Measurements from ENCODE around the gene AFF4.
A peak's percentile ranks its signal among the peaks of the same experiment; 100 is the strongest.
"Not testable (repeated sequence)": the region's sequence is repeated elsewhere in the genome, so short reads cannot be mapped to it uniquely, and the experiment has no call there.

AFF4 gene

DNA sequence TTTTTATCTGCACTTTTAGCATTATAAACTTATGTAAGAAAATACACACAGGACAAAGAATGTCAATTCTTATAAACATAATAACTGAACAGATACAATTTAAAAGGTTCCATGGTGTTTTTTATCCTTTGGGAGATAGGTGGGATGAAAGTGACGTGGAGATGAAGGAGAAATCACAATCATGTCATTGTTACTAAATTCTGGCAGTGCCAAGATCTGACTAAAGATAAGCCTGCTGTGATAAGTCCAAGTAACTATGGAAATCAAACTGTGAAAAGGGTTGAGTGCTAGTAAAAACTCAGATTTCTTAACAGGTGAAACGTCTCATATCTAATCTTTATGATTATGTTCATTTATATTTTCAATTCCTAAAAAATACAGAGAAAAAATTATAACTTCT lies 78.9 kb downstream of the AFF4 start:
- no peak for DNase-seq

DNA sequence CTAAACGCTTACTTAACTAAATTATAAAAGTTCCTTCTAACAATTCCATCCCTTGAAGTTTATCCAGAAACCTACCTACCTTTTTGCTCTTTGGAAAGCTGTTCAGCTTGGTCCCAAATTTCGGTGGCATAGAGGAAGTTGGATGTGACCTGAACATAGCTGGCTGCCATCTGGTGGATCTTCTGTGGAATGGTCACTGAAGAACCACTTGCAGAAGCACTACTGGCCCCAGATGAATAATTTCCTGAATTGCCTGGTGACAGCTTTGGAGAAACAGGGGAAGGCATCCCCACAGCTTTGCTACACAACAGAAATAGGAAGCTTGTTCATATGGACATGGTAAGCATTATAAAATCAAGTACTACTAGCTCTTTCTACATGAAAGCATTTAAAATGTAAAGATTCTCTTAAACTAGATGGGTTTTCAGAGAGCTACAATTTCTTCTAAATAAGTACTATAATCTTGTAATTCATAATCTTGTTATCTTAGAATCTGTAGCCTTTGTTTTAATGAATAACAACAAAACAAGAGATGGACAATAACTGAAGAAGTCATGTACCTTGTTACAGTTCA lies 80.1 kb downstream of the AFF4 start:
- DNase-seq, result no peak

DNA sequence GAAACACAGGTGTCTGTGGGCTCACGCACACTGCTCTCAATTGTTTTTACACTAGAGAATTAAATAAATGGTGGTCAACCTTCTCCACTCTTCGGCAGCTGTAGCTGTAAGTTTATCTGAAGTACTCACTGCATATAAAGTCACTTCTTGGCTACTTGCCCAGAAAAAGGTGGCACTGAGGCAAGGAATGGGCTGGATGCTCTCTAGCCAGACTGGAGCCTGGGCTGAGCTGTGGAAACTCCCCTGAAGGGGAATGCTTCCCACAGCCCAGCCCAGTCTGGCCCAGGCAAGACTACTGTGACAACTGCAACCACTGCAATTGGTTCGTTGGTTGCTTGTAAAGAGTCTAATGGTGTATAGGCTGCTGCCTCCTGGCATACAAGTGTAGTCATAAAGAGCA lies 85.5 kb downstream of the AFF4 start:
- no peak for DNase-seq

DNA sequence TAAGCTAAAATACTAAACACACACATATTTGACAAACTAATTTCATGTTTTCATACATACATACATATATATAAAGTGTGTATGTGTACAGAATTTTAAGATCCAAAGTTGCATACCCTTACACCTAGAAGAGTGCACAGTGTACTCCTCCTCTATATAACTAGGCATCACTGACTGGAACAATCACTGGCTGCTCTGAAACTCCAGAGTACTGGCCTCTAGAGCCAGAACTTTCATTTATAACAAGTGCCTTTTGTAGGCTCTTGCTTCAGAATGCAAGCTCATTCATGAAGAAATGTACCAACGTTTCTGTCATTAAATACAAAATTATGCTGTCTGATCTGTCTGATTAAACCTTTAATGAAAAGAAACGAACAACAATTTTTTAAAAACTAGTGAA lies 86.0 kb downstream of the AFF4 start:
- no peak for DNase-seq

DNA sequence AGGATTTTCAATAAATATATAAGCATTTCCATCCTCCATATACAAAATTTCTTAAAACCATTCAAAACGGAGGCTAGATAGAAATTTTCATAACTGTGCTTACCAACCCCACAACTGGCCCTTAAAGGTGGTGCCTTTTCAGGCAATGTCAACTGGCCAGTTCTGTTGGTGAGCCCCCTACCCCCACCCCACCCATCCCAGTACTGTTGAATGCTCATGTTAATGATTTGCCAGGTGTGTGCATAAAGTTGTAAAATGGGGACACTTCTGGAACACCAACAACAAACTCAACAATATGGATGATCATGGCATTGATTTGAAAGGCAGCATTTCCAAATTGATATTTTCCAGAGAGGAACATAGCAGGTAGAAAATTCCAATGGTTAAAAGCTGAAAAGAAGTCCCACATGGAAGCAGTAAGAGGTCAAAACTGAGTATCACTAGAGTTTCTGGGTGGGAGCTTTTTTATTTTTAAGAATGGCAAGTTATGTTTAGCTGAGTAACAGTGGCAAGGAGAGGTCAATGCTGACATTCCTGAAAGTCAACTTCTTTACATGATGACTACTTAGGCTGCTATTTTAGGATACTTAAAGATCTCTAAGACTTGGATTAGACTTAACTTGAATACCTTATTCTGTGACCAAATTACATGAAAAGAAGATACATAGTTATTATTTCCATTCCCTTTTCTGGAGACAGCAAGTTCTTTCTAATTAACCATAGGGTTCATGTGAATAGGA lies 87.2 kb downstream of the AFF4 start:
- no peak for DNase-seq

DNA sequence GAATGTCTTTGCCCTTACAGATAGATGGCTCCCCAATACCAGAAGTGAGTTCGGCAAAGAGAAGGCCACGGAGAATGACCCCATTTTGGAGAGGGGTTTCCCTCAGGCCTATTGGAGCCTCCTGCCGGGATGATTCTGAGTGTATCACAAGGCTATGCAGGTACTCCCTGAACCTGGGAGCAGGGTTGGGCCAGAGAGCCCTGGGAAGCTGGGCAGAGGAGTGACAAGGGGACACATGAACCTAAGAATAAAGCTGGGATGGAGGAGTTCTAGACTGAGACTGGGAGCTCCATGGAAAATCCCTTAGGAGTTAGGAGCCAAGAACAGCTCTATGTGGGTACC lies 89.5 kb downstream of the AFF4 start:
- no peak for DNase-seq

DNA sequence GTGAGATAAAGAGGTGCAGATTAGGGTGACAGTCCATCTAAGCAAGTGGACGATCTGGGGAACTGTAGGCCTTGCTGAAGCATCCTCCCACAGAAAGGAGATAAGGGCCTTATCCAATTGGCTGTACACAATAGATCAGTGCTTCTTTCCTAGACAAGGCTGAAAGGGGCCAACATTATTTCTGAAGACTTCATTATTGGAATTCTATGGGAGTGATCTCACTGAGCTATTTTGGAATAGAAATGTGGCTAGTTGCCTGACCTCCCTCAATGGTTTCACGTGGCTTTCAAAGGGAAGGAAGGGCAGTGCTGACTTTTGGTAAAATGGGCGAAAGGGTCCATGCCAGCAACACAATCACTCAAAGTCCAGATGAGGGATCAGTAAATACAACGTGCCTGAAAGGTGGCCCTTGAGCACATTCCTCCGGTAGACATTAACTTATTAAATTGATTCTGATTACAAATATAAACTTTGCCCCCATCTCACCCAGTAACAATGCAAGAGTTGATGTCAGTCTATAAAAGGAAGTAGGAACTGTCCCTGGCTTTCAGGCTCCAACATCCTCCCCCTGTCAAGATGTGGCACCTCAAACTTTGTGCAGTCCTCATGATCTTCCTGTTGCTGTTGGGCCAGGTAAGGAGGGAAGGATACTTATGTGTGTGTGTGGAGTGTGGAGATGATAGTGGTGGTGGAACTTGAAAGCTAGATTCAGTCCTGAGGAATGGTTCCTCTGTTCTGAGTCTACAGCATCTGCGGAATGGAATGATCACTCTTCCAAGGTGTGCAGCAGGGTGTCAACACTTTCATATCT lies 90.1 kb downstream of the AFF4 start, which contains the start of gene LEAP2:
Gene LEAP2, plus strand, starts transcription at position 550 of the 811 bp plus-strand sequence. Its CDS starts 27 bp downstream, at position 577.
- no peak for DNase-seq

DNA sequence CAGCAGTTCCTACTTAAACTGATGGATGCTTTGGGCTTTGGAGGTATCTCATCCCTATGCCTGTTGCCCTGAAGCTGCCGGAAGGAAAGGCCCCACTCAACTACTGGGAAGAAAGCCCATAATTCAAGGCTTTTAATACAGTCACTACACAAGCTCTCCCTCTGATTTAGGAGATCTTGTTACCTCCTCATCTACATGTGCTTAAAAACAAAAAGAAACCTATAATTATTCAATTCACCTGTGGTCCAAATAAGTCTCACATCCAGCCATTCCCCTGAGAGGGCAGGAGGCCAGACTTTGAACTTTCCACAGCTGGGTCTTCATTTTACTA lies 90.7 kb downstream of the AFF4 start:
- DNase-seq, result no peak

DNA sequence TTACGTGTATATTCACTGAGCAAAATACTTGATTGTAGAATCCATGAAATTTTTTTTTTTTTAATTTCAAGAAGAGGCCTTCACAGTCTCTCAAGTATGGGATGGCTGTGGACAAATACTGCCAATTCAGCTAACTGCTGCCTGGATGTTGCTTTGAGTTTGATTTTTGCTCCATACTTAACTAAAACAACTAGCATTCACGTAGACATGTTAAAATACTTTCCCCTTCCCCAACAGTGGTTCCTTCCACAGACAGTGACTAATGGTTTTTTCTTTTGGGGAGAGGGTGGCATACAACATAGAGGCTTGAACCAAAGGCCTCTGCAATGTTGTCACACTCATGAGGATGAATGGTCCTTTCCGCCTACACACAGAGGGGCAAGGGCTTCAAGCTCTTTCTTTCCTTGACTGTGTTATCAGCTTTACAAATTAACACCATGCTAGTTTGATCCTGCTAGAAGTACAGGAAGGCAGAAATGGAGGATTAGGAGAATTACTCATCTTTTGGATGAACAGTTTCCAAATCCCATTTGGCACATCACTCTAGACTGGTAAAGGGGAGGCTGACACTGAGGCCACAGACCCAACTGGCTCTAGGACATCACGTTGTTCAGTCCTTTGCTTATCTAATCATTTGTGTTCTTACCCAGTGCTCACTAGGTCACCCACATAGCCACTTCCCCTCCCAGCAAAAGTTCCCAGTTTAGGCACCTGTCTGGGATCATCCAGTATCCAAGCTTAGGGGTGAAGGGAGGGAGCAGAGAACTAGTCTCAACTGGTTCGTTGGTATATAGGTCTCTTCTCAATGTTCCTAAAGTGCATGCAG lies 91.8 kb downstream of the AFF4 start:
- DNase-seq, result no peak

DNA sequence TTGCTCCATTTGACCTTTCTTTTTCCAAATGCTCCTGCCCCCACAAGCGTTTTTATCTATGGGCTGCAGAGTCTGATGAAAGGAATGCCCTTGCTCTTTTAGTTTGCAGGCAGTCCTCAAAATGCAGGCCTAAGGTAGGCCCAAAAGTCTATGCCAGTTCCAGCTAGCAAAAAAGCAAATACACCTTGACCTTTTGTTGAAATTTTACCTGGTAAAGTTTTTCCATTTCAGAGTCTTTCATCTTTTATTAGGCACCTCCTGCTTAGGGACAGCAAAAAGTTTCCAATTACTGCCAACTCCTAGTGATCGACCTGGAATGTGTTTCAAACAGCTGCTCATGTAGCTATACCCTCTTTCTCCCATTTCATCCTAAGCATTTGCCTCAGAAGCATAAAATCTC lies 92.6 kb downstream of the AFF4 start:
- no peak for DNase-seq

DNA sequence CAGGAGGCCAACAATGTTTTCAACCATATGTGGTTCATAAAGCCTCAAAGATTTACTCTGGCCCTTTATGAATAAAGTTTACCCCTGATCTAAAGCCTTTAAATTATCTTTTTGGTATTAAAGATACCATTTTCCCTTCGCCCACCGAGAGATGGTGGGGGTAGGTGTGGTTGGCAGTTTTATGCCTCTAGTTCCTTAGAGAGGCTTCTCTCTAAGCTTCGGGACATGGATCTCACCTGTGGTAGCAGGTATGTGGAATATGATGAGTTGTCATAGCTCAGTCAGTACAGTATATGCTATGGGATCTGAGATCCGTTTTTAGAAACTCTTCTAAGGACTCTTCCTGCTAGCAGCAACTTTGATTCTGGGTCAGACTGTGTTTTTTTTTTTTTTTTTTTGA lies 94.7 kb downstream of the AFF4 start:
- DNase-seq, result no peak

DNA sequence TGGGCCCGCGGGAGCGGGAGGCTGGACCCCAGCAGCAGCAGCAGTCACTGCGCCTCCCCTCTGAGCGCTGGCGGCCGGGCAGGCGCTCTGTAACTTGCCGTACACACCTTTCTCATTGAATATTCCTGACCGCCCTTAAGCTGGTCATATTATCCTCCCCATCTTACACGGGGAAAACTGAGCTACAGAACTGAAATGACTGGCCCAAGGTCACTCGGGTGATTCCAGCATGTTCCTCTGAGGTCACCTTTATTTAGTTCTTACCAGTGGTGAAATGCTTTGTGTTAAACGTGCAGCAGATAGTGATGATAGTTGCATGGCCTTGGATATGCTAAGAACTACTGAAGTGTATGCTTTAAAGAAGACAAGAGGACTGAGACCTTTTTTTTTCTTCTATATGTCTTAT lies 96.4 kb downstream of the AFF4 start:
- no peak for DNase-seq

DNA sequence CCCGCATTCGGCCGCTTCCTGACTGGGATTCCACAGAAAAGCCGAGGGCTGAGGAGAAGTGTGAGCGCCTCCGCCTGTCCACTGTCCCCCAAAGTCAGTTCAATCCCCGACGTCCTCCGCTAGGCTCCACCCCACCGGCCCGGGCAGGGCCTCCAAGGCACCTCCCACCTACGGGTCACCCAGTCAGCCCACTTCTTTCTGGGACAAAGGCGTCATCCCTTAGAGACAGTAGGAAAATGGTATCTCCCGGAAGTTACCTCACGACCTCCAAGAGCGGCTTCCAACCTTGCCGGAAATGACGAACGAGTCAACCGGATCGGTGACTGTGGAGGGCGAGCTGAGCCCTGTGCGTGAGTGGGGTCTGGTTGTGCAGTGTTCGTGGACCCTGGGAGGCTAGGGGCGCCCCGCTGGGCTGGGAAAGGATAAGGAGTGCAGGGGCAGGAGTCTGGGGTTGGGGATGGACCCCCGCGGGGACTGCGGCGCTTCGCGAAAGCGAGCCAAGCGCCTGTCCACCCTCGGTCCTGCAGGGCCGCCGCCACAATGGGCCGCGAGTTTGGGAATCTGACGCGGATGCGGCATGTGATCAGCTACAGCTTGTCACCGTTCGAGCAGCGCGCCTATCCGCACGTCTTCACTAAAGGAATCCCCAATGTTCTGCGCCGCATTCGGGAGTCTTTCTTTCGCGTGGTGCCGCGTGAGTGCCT lies 96.9 kb downstream of the AFF4 start, which contains the start of the genes GDF9 and UQCRQ:
Gene GDF9, minus strand, starts transcription at position 128 of the 704 bp plus-strand sequence. CDS start 1,936 bp downstream, outside the sequence.
Gene UQCRQ, plus strand, starts transcription at position 301 of the 704 bp plus-strand sequence. Its CDS starts 240 bp downstream, at position 541.
- DNase-seq, result peak; percentile 90

DNA sequence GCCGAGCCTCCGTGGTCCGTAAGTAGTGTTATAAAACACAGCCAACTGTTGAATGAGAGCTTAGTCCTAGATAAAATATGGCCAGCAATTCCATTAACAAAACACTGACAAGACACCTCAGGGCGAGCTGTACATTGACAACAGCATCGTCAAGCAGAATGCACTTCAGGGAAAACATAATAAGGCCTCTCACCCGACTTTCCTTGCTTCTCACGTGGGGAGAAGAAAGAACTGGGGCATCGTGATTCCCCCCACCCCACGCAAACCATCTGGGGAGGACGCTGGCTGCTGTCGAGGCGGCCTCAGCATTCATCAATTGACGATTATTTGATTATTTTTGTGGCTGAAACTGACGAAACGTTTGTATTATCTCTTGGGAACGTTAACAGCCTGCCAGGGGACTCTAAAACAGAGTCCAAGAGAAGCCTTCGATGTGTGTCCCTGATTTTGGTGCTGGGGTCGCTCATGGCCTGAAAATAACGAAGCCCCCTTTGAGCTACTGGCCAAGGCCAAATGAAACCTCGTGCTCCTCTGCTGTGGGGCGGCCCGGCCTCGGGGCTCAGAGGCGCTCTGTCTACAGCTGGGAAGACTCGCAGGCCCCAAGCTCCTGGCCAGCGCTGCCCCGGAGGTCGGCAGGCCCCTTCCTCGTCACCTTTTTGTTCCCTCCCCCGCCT lies 97.6 kb downstream of the AFF4 start:
- no peak for DNase-seq

DNA sequence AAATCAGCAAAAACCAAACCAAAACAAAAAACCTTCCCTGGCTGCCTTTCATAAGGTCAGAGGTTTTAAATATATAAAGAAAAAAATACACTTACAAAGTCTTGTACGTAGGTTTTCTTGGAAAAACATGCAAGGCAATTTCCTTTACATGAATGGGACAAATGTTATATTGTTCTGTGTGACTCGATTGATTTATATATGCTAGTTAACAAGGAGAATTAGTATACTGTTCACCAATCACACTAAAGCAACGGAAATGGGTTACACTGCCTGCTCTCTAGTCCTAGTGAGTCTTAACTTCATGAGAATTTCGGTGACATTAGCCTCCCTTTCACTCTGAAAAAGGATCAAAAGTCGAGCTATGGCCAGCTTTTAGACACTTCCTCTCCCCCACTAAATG lies 102.7 kb downstream of the AFF4 start:
- no peak for DNase-seq

DNA sequence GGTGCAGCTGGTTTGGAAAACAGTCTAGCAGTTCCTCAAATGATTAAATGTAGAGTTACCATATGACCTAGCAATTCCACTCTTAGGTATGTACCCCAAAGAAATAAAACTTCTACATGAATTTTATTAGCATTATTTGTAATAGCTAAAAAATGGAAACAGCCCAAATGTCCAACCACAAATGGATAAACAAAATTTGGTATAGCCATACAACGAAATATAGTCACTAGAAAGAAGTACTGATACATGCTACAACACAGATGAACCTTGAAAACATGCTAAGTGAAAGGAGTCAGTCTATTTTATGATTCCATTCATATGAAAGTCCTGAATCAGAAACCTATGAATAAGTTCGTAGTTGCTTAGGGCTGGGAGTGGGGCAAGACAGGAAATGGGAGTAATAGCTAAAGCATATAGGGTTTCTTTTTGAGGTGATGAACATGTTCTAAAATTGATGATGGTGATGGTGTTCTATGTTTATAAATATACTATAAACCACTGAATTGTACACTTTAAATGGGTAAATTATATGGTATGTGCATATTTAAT lies 103.5 kb downstream of the AFF4 start:
- DNase-seq, result no peak

DNA sequence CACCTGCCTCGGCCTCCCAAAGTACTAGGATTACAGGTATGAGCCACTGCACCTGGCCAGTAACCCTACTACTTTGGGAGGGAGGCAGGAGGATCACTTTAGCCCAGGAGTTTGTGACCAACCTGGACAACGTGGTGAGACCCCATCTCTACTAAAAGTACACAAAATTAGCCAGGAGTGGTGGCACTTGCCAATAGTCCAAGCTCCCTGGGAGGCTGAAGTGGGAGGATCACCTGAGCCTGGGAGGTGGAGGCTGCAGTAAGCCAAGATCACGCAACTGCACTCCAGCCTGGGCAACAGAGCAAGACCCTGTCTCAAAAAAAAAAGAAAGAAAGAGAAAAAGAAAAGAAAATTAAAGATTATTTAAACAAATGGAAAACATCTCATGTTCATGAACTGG lies 107.4 kb downstream of the AFF4 start:
- no peak for DNase-seq

DNA sequence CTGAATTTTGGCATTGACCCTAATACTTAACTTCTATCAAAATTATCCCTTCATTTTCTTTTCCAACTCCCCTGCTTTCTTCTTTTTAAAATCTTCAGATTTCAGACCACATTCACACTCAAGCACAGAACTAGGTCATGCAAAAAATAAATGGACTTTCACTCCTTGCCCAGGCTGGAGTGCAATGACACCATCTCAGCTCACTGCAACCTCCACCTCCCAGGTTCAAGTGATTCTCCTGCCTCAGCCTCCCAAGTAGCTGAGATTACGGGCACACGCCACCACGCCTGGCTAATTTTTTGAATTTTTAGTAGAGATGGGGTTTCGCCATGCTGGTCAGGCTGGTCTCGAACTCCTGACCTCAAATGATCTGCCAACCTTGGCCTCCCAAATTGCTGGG lies 108.4 kb downstream of the AFF4 start:
- DNase-seq, result not testable (repeated sequence)

DNA sequence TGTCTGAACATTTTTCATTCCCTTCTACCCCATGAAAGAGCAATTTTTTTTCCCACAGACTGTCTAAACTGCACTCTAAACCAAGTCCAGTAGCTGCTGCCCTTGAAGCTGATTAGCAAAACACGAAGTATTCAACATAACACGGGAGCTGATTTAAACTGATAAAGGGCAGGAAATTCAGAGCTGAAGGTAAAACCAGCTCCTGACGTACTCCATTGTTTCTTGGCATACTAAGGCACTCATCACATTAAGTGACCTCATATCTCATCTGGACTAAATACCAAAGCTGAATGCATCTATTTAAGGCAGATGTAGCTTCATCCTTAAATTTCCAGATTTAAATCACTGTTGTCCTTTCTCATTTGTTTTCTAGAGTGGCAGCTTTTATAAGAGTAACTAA lies 109.1 kb downstream of the AFF4 start:
- no peak for DNase-seq

DNA sequence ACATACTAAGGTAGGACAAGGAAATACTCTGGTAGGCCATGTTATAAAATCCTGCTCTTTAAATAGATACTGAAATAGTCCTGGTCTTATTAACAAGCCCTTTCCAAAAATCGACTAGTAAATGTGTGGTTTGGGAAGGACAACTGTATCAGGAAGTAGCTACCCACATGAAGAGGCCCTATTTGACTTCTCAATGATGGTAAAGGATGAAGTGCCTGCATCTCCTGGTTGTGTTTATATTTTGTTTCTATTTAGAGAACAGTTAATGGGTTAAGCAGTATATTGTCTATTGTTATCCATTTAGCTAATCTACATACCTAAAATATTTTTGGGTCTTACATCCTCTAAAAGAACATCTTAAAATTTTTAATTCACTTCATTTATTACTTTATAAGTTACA lies 109.6 kb downstream of the AFF4 start:
- no peak for DNase-seq

DNA sequence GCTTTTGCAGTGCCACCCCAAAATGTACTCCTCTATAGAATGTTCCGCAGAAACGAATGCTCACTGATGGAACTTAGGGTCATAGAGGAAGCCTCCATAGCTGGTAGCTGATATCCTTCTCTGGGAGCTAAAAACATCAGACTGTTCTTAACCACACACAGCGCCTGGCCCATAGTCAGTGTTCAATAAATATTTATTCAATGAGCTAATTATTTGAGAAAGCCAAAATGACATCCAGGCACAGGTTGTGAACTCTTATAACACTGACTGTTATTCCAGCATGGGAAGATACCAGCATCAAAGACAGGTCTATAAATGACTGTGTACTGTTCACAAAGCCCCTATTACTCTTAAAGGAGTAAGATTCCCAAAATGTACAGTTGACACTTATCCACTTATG lies 110.1 kb downstream of the AFF4 start:
- no peak for DNase-seq

DNA sequence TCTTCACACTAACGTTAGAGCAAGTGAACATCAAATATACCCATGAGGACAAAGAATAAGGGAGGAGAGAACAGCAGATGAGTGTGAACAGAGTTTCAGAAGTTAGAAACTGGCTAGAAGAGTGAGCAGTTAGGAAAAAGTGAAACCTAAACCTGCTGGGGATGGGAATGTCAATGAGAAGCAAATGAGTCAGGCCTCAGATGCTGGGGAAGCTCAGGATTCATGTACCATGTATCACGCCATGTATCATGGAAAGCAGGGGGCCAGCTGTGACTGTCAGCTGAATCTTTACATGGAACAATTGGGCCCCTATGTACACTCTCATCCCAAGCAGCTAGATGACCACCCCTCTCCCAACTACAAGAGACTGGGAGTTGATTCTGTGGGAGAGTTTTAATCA lies 113.4 kb downstream of the AFF4 start:
- DNase-seq, result no peak
